GM23248 (cell line): ENCODE measurements around the gene PPP1R27.

Source experiments
- EZH2 ChIP-seq: fragments of 200-600 bp; sonication (generic); IDR thresholded peaks from 2 replicates; pipeline ENCODE4 v1.6.1; 2018; ENCODE audit warnings: antibody characterized with exemption, mild to moderate bottlenecking; ENCODE audit not compliant: insufficient read depth, poor library complexity, severe bottlenecking
- EZH2phosphoT487 ChIP-seq: fragments of 200-600 bp; sonication (generic); IDR thresholded peaks from 2 replicates; pipeline ENCODE4 v1.6.1; 2018; ENCODE audit warnings: antibody characterized with exemption, moderate library complexity, mild to moderate bottlenecking, low read depth; ENCODE audit not compliant: insufficient read depth

GRCh38 chr17:81834831-81835267 lies at the start of gene PPP1R27:
- TF ChIP-seq EZH2 (no peak), EZH2phosphoT487 (no peak)
